Hepatocyte (in vitro differentiated cells): ENCODE measurements around the gene LRRC39. TPM values are rescaled to one million over a fixed set of nuclear protein-coding genes. Genes with fewer than 3 reads are reported as not detected.

Source experiments
- DNase-seq: peaks from one replicate; pipeline ENCODE4 v3.0.0-alpha.2; 2016; ENCODE audit warnings: low spot score
- H2AFZ ChIP-seq: fragments of 200-600 bp; sonication (generic); 2 replicates; pipeline ENCODE4 v1.6.0; 2016; ENCODE audit warnings: antibody characterized with exemption, mild to moderate bottlenecking
- H3K27ac ChIP-seq: fragments of 200-600 bp; sonication (generic); 2 replicates; pipeline ENCODE4 v1.5.1; 2016; ENCODE audit warnings: mild to moderate bottlenecking
- H3K27me3 ChIP-seq: fragments of 200-600 bp; sonication (generic); 2 replicates; pipeline ENCODE4 v1.6.1; 2016
- H3K36me3 ChIP-seq: fragments of 200-600 bp; sonication (generic); replicated peaks from 2 replicates; pipeline ENCODE4 v1.5.1; 2016; ENCODE audit warnings: low read depth; ENCODE audit not compliant: insufficient read depth
- H3K4me1 ChIP-seq: fragments of 200-600 bp; sonication (generic); 2 replicates; pipeline ENCODE4 v1.5.1; 2016; ENCODE audit warnings: mild to moderate bottlenecking, moderate library complexity; ENCODE audit not compliant: insufficient read depth
- H3K4me2 ChIP-seq: fragments of 200-600 bp; sonication (generic); 2 replicates; pipeline ENCODE4 v1.6.0; 2016
- H3K4me3 ChIP-seq: fragments of 200-600 bp; sonication (generic); 2 replicates; pipeline ENCODE4 v1.5.1; 2016; ENCODE audit warnings: mild to moderate bottlenecking
- H3K79me2 ChIP-seq: fragments of 200-600 bp; sonication (generic); 2 replicates; pipeline ENCODE4 v1.6.0; 2017; ENCODE audit warnings: mild to moderate bottlenecking
- H3K9me2 ChIP-seq: fragments of 200-600 bp; sonication (generic); replicated peaks from 2 replicates; pipeline ENCODE4 v1.6.0; 2017; ENCODE audit warnings: mild to moderate bottlenecking; ENCODE audit not compliant: insufficient read depth
- H3K9me3 ChIP-seq: fragments of 200-600 bp; sonication (generic); 2 replicates; pipeline ENCODE4 v1.5.1; 2016; ENCODE audit warnings: low read depth, mild to moderate bottlenecking
- H4K20me1 ChIP-seq: fragments of 200-600 bp; sonication (generic); 2 replicates; pipeline ENCODE4 v1.6.0; 2016; ENCODE audit warnings: mild to moderate bottlenecking; ENCODE audit not compliant: insufficient read depth, poor library complexity, severe bottlenecking
- CTCF ChIP-seq: fragments of 200-600 bp; sonication (generic); IDR thresholded peaks from 2 replicates; pipeline ENCODE4 v1.5.1; 2016; ENCODE audit warnings: antibody characterized with exemption, mild to moderate bottlenecking; ENCODE audit not compliant: poor library complexity
- EZH2 ChIP-seq: fragments of 200-600 bp; sonication (generic); IDR thresholded peaks from 2 replicates; pipeline ENCODE4 v1.6.1; 2016; ENCODE audit warnings: antibody characterized with exemption, mild to moderate bottlenecking, borderline replicate concordance
- EZH2phosphoT487 ChIP-seq: fragments of 200-600 bp; sonication (generic); IDR thresholded peaks from one replicate; pipeline ENCODE4 v1.6.1; 2018; ENCODE audit warnings: antibody characterized with exemption, mild to moderate bottlenecking, low read depth, moderate library complexity; ENCODE audit not compliant: unreplicated experiment, severe bottlenecking
- WGBS: methylation state at CpG from one replicate; pipeline ENCODE4 v1.1.6; 2016; ENCODE audit warnings: low lambda C conversion rate; ENCODE audit errors: missing lambda C conversion rate; 5-methylcytosine and 5-hydroxymethylcytosine counted together
- polyA plus RNA-seq: library from polyadenylated mRNA; unstranded; fragments of >200 nt; fragmentation: Nextera tagmentation; extraction: Ambion mirVana; gene quantifications from 2 replicates; pipeline ENCODE4 v1.2.1, GENCODE V29; 2016
- total RNA-seq: library from RNA; depleted of rRNA; stranded (reverse); fragments of >200 nt; gene quantifications from 2 replicates; pipeline ENCODE4 v1.2.3, GENCODE V29; 2014

LRRC39 gene
- total and polyA plus RNA-seq, 2 experiments from 2014 or later, result 1.1 to 1.2 TPM

GRCh38 chr1:100131623-100132022 is 46.4 kb downstream of the LRRC39 start:
- Histone ChIP-seq H3K36me3 (no peaks in the 10 kb centered on the region), H3K9me3 (no peaks in the 10 kb centered on the region), H2AFZ (peak overlapping the region; percentile 75), H3K27ac (no peak overlapping the region), H3K9me2 (no peaks in the 10 kb centered on the region), H3K27me3 (no peaks in the 10 kb centered on the region), H3K79me2 (peaks cover 58% of the 10 kb centered on the region), H4K20me1 (no peaks in the 10 kb centered on the region), H3K4me2 (peak overlapping the region; percentile 90), H3K4me1 (peaks cover 10% of the 10 kb centered on the region), H3K4me3 (peak overlapping the region; percentile 72)
- 77% methylated on average over 8 of the region's 8 CpGs for WGBS
- DNase-seq, result no peak
- TF ChIP-seq CTCF, result no peak
- TF ChIP-seq EZH2phosphoT487, result no peak
- TF ChIP-seq EZH2, result no peak

- no peak for DNase-seq
- Histone ChIP-seq H3K4me1 (peaks cover 10% of the 10 kb centered on the region), H2AFZ (no peak overlapping the region), H3K27me3 (no peaks in the 10 kb centered on the region), H3K36me3 (no peaks in the 10 kb centered on the region), H4K20me1 (no peaks in the 10 kb centered on the region), H3K27ac (no peak overlapping the region), H3K79me2 (peaks cover 60% of the 10 kb centered on the region), H3K9me3 (no peaks in the 10 kb centered on the region), H3K4me3 (no peak overlapping the region), H3K4me2 (no peak overlapping the region), H3K9me2 (no peaks in the 10 kb centered on the region)
- TF ChIP-seq CTCF (no peak), EZH2phosphoT487 (no peak)
- 81% methylated on average over 5 of the region's 5 CpGs for WGBS
Observed at GRCh38 chr1:100130552-100131077, 47.4 kb downstream of the LRRC39 start.

- no peaks in the 10 kb centered on the region for H3K9me2 ChIP-seq
- H3K27ac ChIP-seq, result no peak overlapping the region
- peaks cover 41% of the 10 kb centered on the region for H3K79me2 ChIP-seq
- H3K9me3 ChIP-seq, result no peaks in the 10 kb centered on the region
- no peaks in the 10 kb centered on the region for H4K20me1 ChIP-seq
- no peak for DNase-seq
- WGBS, result 90% methylated on average over 1 of the region's 1 CpG
- H3K4me2 ChIP-seq, result no peak overlapping the region
- H3K27me3 ChIP-seq, result no peaks in the 10 kb centered on the region
- H3K4me1 ChIP-seq, result no peaks in the 10 kb centered on the region
- no peak overlapping the region for H2AFZ ChIP-seq
- no peak overlapping the region for H3K4me3 ChIP-seq
- TF ChIP-seq CTCF (no peak), EZH2phosphoT487 (no peak), EZH2 (no peak)
- H3K36me3 ChIP-seq, result no peaks in the 10 kb centered on the region
Observed at GRCh38 chr1:100127226-100127625, 50.8 kb downstream of the LRRC39 start.

GRCh38 chr1:100122177-100122576 is 55.9 kb downstream of the LRRC39 start:
- Histone ChIP-seq H3K4me2 (no peak overlapping the region), H3K9me3 (no peaks in the 10 kb centered on the region), H3K9me2 (no peaks in the 10 kb centered on the region), H3K4me3 (no peak overlapping the region), H3K79me2 (peaks cover 8% of the 10 kb centered on the region), H4K20me1 (no peaks in the 10 kb centered on the region), H3K36me3 (no peaks in the 10 kb centered on the region), H3K27ac (no peak overlapping the region), H3K4me1 (no peaks in the 10 kb centered on the region), H2AFZ (no peak overlapping the region), H3K27me3 (no peaks in the 10 kb centered on the region)
- DNase-seq, result no peak
- no peak for TF ChIP-seq EZH2phosphoT487
- no peak for TF ChIP-seq EZH2
- no peak for TF ChIP-seq CTCF
- WGBS, result 69% methylated on average over 1 of the region's 1 CpG
